IPS-15b (cell line): ENCODE results near the gene C19orf85.
A peak's percentile ranks its signal among the peaks of the same experiment; 100 is the strongest.

Source experiments
- H3K27me3 ChIP-seq: one replicate; pipeline ENCODE4 v1.6.1; 2013; ENCODE audit warnings: low read length; ENCODE audit not compliant: control insufficient read depth, insufficient read depth
- H3K36me3 ChIP-seq: one replicate; pipeline ENCODE4 v1.6.1; 2013; ENCODE audit warnings: low read length; ENCODE audit not compliant: control insufficient read depth, insufficient read depth
- H3K4me1 ChIP-seq: one replicate; pipeline ENCODE4 v1.6.1; 2013; ENCODE audit warnings: mild to moderate bottlenecking, low read length; ENCODE audit not compliant: control insufficient read depth, insufficient read depth
- H3K4me3 ChIP-seq: one replicate; pipeline ENCODE4 v1.5.1; 2013; ENCODE audit warnings: low read depth, low read length
- H3K9ac ChIP-seq: one replicate; pipeline ENCODE4 v1.6.1; 2013; ENCODE audit warnings: low read depth, mild to moderate bottlenecking, low read length
- H3K9me3 ChIP-seq: one replicate; pipeline ENCODE4 v1.6.1; 2013; ENCODE audit warnings: mild to moderate bottlenecking, low read length; ENCODE audit not compliant: control insufficient read depth, insufficient read depth

Gene C19orf85

DNA sequence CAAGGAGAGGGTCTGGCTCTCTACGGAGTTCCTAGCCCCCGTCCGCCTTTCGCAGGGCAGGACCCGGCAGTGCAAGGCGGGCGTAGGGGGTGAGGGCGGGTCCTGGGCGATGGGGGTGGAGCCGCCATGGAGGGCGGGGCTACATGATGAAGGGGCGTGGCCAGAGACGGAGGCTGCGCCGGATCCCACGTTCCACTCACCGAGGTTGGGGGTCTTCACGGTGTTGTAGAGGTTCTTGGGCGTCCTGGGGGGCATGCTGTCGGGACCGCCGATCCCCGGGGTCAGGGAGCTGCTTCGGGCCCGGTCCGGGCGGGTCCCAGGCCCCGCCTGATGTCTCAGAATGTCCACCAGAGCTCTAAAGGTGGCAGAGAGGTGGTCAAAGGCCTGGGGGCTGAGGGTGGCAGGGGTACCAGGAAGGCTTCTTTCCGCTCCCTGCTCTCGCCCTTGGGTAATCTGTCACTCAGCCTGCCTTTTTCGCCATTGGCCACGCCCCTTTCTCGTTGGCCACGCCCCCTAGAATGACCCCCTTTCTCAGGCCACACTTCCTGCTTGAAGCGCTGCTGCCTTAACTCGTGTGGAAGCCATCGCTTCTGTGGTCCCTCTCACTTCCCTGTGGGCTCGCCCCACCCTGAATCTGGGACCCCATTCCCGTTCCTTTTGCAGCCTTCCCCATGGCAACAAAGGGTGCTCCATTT lies 24.0 kb downstream of the C19orf85 start:
- Histone ChIP-seq H3K9me3 (no peaks in the 10 kb centered on the region), H3K36me3 (no peaks in the 10 kb centered on the region), H3K4me1 (peaks cover 6% of the 10 kb centered on the region), H3K27me3 (peaks cover 64% of the 10 kb centered on the region), H3K9ac (no peak overlapping the region), H3K4me3 (peak overlapping the region; percentile 77)

DNA sequence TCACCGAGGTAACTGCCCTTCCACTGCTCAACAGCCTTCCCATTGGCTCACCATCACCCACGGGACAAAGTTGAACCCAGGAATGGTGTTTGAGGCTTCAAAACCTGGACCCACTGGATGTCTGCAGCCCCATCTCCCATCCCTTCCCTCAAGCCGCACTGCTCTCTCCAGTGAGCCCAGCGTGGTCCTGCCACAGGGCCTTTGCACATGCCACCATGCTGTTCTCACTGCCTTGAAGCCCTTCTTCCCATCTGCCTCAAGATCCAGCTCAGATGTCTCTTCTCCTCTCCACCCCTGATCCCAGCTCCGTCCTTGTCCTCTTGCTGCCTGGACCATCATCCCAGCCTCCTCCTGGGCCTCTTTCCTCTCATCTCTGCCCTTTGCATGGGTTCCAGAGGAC lies 25.5 kb downstream of the C19orf85 start:
- Histone ChIP-seq H3K27me3 (peaks cover 49% of the 10 kb centered on the region), H3K4me1 (peaks cover 6% of the 10 kb centered on the region), H3K9me3 (no peaks in the 10 kb centered on the region), H3K9ac (no peak overlapping the region), H3K4me3 (no peak overlapping the region), H3K36me3 (no peaks in the 10 kb centered on the region)

DNA sequence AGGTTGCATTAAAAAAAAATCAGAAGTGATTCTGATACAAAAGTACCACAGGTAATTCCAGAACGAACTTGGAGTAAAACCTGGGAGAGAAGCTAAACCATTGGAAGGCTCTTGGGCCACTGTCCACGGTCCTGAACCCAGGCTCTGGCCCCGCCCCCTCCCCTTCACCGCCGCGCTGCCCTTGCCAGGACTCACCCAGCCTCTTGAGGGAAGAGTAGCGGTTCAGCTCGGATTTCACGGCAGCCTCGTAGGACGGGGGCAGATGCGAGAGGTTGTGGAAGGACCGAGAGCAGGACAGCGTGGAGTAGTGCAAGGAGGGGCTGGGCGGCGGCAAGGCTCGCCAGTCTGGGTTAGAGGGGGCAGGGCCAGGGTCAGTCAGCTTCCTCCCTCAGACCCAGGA lies 27.1 kb downstream of the C19orf85 start:
- Histone ChIP-seq H3K27me3 (peaks cover 36% of the 10 kb centered on the region), H3K4me3 (no peak overlapping the region), H3K36me3 (no peaks in the 10 kb centered on the region), H3K4me1 (peaks cover 6% of the 10 kb centered on the region), H3K9ac (no peak overlapping the region), H3K9me3 (no peaks in the 10 kb centered on the region)

DNA sequence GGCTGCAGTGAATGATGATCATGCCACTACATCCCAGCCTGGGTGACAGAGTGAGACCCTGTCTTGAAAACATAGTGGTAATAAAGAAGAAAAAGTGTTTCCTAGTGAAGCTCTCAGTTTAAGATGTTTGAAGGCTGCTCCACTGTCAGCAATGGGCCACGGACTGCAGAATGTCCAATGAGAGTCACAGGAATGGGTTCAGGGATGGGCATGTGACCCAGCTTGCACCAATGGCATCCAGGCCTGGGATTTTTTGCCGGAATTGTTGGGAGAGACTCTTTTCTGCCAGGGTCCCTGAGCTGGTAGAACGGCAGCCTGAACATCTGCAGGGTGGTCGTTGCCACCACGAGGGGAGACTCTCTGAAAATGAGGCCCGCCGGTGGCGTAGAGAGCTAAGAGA lies 27.7 kb downstream of the C19orf85 start:
- Histone ChIP-seq H3K4me1 (peaks cover 6% of the 10 kb centered on the region), H3K4me3 (no peak overlapping the region), H3K36me3 (no peaks in the 10 kb centered on the region), H3K9me3 (no peaks in the 10 kb centered on the region), H3K27me3 (peaks cover 37% of the 10 kb centered on the region), H3K9ac (no peak overlapping the region)

DNA sequence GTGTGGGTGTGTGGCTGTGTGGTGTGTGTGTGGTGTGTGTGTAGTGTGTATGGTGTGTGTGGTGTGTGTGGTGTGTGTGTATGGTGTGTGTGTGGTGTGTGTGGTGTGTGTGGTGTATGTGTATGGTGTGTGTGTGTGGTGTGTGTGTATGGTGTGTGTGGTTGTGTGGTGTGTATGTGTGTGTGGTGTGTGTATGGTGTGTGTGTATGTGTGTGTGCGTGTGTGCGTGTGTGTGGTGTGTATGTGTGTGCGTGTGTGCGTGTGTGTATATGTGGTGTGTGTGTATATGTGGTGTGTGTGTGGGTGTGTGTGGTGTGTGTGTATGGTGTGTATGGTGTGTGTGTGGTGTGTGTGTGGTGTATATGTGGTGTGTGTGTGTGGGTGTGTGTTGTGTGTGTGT lies 29.5 kb downstream of the C19orf85 start:
- H3K4me3 ChIP-seq, result no peak overlapping the region
- H3K36me3 ChIP-seq, result no peaks in the 10 kb centered on the region
- peaks cover 23% of the 10 kb centered on the region for H3K27me3 ChIP-seq
- H3K4me1 ChIP-seq, result no peaks in the 10 kb centered on the region
- no peaks in the 10 kb centered on the region for H3K9me3 ChIP-seq
- H3K9ac ChIP-seq, result no peak overlapping the region

DNA sequence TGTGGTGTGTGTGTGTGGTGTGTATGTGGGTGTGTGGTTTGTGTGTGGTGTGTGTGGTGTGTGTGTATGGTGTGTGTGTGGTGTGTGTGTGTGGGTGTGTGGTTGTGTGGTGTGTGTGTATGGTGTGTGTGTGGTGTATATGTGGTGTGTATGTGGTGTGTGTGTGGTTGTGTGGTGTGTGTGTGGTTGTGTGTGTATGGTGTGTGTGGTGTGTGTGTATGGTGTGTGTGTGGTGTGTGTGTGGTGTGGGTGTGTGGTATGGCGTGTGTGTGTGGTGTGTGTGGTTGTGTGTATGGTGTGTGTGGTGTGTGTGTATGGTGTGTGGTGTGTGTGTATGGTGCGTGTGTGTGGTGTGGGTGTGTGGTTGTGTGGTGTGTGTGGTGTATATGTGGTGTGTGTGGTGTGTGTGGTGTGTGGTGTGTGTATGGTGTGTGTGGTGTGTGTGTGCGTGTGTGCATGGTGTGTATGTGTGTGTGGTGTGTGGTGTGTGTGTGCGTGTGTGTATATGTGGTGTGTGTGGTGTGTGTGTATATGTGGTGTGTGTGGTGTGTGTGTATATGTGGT lies 30.1 kb downstream of the C19orf85 start:
- no peaks in the 10 kb centered on the region for H3K4me1 ChIP-seq
- no peaks in the 10 kb centered on the region for H3K36me3 ChIP-seq
- peaks cover 18% of the 10 kb centered on the region for H3K27me3 ChIP-seq
- H3K9me3 ChIP-seq, result no peaks in the 10 kb centered on the region
- no peak overlapping the region for H3K4me3 ChIP-seq
- H3K9ac ChIP-seq, result no peak overlapping the region

DNA sequence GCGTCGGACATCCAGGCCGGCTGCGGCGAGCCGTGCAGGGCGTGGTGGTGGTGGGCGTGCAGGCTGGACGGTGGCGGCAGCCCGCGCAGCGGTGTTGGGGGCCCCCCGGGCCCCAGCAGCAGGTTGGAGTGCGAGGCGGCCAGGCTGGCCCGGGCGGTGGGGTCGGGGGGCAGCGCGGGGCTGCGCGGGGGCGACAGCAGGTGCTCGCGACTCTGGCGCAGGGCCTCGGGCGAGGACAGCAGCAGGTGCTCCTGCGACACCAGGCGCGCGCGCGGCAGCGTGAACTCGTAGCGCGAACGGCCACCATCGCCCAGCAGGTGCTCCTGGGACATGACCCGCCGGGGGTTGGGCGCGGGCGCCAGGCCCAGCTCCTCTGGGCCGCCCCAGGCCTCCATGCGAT lies 31.3 kb downstream of the C19orf85 start:
- Histone ChIP-seq H3K9me3 (no peaks in the 10 kb centered on the region), H3K4me3 (no peak overlapping the region), H3K27me3 (peaks cover 6% of the 10 kb centered on the region), H3K36me3 (no peaks in the 10 kb centered on the region), H3K4me1 (no peaks in the 10 kb centered on the region), H3K9ac (no peak overlapping the region)

DNA sequence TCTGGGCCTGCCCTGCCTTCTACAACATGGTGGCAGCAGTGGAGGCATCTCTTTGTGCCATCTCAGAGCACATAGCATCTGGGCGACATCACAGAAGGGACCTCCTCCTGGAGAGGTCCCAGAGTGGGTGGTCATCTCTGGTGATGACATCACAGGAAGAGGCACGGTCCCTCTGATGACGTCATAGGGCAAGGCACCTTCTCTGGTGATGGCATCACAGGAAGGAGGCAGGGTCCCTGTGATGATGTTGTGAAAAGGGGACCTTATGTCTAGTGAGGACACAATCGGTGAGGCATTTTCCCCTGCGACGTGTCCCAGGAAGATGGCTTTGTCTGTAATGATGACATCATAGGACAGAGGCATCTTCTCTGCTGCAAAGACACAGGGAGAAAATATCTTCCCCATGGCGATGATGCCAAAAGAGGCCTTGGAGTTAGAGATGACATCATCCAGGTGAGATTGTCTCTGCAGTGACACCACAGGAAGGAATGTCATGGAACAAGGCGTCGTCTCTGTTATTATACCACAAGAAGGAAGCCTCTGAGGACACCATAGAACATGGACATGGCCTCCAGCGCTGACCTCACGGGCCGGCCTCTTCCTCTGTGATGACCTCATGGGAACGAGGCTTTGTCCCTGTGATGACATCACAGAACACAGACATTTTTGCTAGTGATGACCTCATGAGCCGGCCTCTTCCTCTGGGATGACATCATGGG lies 32.2 kb downstream of the C19orf85 start:
- Histone ChIP-seq H3K4me3 (no peak overlapping the region), H3K4me1 (no peaks in the 10 kb centered on the region), H3K36me3 (no peaks in the 10 kb centered on the region), H3K27me3 (peaks cover 3% of the 10 kb centered on the region), H3K9me3 (no peaks in the 10 kb centered on the region), H3K9ac (no peak overlapping the region)

DNA sequence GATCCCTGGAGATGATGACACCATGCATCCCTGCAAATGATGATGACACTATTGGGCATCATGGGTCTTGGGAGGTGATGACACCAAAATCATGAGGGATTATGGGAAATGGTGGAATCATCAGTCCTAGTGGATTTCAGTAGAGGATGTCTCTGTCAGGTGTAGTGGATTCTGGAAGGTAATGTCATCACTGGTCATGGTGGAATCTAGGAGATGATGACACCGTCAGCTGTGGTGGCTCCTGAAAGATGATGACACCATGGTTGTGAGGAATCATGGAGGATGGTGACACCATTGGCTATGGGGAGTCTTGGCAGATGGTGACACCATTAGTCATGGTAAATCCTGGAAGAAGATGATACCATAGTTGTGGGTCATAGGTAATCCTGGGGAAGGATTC lies 33.4 kb downstream of the C19orf85 start:
- no peaks in the 10 kb centered on the region for H3K9me3 ChIP-seq
- H3K4me3 ChIP-seq, result no peak overlapping the region
- H3K4me1 ChIP-seq, result no peaks in the 10 kb centered on the region
- no peak overlapping the region for H3K9ac ChIP-seq
- H3K27me3 ChIP-seq, result peaks cover 3% of the 10 kb centered on the region
- no peaks in the 10 kb centered on the region for H3K36me3 ChIP-seq

DNA sequence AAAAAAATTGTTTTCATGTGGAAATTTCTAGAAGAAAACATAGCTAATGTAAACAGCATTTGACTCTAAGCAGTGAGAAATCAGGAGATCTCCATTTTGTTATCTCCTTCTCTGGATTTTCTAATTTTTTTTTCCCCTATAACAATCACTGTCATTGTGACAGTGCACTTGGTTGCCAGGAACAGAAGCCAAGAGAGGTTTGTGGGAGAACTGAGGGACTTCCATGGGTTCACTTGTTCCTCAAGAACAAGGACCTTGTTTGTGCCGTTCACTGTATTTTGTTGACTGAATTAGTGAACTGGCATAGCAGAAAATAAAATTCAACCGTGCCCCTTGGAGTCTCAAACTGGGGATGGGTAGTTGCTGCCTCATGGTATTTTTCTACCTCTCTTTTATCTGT lies 38.5 kb downstream of the C19orf85 start:
- no peaks in the 10 kb centered on the region for H3K9me3 ChIP-seq
- H3K4me3 ChIP-seq, result no peak overlapping the region
- H3K36me3 ChIP-seq, result no peaks in the 10 kb centered on the region
- H3K27me3 ChIP-seq, result no peaks in the 10 kb centered on the region
- H3K4me1 ChIP-seq, result no peaks in the 10 kb centered on the region
- H3K9ac ChIP-seq, result no peak overlapping the region

DNA sequence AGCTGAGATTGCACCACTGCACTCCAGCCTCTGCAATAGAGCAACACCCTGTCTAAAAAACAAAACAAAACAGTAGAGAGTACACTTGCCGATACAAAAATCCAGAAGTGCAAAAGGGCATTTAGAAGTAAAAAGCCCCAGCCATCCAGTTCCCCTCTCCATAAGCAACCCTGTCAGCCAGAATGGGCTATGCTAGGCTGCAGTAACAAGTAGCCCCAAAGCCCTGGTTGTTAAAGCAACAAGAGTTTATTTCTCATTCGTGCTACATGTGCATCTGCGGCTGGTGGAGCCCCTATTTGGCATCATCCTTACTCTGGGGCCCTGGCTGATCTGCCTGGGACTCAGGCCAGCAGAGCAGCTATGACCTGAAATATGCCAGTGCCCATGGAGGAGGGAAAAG lies 40.0 kb downstream of the C19orf85 start:
- Histone ChIP-seq H3K9me3 (no peaks in the 10 kb centered on the region), H3K9ac (no peak overlapping the region), H3K4me1 (no peaks in the 10 kb centered on the region), H3K27me3 (peaks cover 2% of the 10 kb centered on the region), H3K36me3 (no peaks in the 10 kb centered on the region), H3K4me3 (no peak overlapping the region)
